GM21381 (cell line): ENCODE measurements around the gene TMEM131.
"Not testable (repeated sequence)": the region's sequence is repeated elsewhere in the genome, so short reads cannot be mapped to it uniquely, and the experiment has no call there.

ENCODE experiments used
- ATAC-seq: cut with Tn5 transposase; IDR thresholded peaks from one replicate; pipeline ENCODE4 v1.9.1; 2021; ENCODE audit warnings: mild to moderate bottlenecking, moderate library complexity; ENCODE audit not compliant: unreplicated experiment

TMEM131 gene

GRCh38 chr2:97914691-97915213, 81.0 kb downstream of the TMEM131 start:
- ATAC-seq: no peak

GRCh38 chr2:97913846-97914245, 81.9 kb downstream of the TMEM131 start:
- ATAC-seq: no peak

GRCh38 chr2:97911922-97912575, 83.7 kb downstream of the TMEM131 start:
- ATAC-seq: no peak

DNA sequence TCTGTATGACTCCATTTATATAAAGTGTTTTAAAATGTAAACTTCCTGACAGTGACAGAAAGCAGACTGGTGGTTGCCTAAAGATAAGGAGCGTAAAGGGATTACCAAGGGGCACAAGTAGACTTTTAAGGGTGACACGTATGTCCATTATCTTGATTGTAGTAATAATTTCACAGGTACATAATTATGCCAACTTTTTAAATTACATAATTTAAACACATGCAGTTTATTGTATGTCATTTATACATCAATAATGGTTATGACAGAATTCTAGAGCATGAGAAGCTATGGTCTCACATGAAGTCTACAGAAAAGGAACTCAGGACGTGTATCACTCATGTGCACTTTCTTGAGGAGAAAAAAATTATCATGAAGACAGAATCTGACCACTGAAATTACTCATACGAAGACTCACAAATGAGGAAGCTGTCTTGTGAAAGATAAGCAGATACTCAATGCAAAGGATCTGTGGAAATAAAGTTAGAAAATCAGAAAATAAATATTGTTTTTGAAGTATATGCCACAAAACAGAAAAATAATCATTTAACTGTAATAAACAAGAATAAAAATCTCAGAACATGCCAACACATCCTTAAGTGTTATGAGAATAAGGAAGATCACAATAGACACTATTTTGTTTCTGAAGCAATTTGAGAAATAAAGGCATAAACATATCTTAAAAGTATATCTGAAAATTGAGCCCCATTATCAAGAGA, 84.4 kb downstream of the TMEM131 start:
- peak; percentile 51 for ATAC-seq

GRCh38 chr2:97910403-97911205, 85.1 kb downstream of the TMEM131 start:
- no peak for ATAC-seq

DNA sequence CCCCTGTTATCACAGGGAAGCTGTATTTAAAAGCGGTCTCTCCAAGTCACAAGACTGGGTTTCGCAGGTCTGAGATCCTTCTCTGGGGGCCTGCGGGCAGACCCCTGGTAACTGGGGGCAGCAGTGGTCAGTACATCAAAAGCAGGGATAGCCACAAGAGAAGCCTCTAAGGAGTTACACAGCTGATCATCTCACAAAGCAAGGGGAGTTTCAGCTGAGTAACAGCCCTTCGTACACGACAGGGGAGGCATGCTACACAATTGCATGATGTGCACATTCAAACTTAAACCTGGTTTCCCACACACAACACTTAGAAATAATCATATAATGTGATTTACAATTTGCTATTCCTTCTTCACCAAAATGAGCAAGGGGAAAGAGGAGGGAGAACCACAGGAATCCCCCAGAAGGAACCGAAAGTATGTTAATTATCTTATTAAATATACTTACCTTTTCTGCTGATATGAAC, 87.5 kb downstream of the TMEM131 start:
- peak; percentile 34 for ATAC-seq

- ATAC-seq: no peak
Observed at GRCh38 chr2:97907369-97908100, 88.2 kb downstream of the TMEM131 start.

DNA sequence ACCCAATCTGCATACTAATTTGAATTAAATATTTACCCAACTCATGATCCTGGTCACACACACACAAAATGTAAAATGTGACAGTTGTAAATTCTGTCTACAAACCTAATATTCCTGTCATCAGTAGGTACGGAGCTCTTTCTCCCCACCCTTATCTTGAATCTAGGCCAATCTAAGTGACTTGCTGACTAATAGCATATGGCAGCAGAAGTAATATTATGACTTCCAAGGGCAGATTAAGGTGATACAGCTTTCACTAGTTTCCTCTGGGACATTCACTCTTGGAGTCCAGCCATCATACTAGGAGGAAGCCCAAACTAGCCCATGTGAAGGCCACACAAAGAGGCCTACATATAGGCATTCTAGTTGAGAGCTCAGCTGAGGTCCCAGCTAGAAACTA, 89.4 kb downstream of the TMEM131 start:
- ATAC-seq: no peak

DNA sequence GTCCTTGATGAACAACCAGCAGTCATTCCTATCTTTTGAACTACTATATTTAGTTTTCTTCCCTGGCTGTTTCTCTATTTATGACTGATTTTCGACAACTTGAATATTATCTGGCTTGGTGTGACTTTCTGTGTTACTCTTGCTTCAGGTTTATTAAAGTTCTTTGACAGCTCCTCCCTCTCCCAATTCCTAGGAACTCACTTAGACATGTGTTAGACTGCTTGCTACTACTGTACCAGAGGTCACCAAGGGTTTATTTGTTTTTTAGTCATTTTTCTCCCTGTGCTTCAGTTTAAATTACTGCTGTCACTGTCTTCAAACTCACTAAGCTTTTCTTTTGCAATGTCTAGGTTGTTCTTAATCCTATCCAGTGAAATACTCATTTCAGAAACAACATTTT, 90.5 kb downstream of the TMEM131 start:
- ATAC-seq: no peak

DNA sequence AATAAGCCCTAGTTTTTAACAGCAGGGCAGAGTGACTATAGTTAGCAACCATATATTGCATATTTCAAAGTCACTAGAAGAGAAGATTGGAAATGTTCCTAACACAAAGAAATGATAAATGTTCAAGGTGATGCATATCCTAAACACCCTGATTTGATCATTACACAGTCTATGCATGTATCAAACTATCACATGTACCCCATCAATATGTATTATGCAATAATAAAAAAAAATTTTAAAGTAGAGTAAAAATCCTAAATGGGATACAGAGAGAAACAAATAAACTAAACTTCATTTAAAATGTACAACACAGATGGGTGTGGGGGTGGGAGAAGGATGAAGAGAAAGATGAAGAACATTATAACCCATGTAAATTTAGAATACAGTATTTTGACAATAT, 93.9 kb downstream of the TMEM131 start:
- no peak for ATAC-seq

GRCh38 chr2:97900806-97901205, 94.9 kb downstream of the TMEM131 start:
- ATAC-seq: no peak

DNA sequence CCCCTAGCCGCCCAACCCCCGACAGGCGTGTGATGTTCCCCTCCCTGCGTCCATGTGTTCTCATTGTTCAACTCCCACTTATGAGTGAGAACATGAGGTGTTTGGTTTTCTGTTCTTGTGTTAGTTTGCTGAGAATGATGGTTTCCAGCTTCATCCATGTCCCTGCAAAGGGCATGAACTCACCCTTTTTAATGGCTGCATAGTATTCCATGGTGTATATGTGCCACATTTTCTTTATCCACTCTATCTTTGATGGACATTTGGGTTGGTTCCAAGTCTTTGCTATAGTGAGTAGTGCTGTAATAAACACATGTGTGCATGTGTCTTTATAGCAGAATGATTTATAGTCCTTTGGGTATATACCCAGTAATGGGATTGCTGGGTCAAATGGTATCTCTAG, 102.7 kb downstream of the TMEM131 start:
- not testable (repeated sequence) for ATAC-seq

- ATAC-seq: no peak
Observed at GRCh38 chr2:97891611-97892010, 104.1 kb downstream of the TMEM131 start.

- ATAC-seq: no peak
Observed at GRCh38 chr2:97889156-97889555, 106.6 kb downstream of the TMEM131 start.

DNA sequence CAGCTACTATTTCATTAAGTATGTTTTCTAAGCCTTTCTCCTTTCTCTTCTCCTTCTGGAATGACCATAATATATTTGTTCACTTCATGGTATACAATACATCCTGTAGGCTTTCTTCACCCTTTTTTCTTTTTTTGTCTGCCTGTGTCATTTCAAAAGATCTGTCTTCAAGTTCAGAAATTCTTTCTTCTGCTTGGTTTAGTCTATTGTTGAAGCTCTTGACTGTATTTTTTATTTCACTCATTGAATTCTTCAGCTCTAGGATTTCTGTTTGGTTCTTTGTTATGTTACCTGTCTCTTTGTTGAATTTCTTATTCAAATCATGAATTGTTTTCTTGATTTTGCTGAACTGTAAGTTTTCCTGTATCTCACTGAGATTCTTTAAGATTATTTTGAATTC, 109.9 kb downstream of the TMEM131 start:
- ATAC-seq: no peak

DNA sequence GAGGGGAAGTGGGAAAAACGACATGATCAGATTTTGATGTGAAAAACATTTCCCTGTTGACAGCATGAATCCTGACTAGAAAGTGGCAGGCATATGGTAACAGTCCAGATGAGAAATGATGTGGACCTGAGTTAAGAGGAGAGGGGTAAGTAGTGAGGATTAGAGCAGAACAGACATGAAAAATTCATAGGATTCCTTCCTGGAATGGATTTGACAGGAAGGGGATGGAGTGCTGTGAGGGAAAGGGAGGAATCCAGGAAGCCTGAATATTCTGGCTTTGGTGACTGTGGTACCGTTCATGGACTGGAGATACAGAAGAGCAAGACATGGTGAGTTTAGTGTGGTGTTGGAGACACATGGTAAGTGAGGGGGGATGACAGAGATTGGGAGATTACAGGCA, 115.4 kb downstream of the TMEM131 start:
- ATAC-seq: no peak

DNA sequence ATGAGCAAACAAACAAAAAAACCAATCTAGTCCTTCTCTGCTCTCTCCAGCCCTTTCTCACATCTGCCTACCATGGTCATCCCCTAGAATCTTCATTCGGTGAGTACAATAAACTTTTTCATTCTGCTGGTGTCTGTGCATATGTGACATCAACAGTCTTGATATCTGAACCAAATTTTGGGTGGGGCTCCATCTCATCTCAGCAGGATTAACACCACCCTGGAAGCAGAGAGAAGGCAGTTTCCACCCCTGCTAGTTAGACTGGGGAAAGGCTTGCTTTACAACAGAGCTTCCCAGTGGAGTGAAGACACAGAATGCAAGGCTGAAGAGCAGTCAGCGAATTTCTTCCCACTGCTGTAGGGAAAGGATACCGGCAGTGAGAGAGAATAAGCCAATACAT, 116.9 kb downstream of the TMEM131 start:
- ATAC-seq: no peak

DNA sequence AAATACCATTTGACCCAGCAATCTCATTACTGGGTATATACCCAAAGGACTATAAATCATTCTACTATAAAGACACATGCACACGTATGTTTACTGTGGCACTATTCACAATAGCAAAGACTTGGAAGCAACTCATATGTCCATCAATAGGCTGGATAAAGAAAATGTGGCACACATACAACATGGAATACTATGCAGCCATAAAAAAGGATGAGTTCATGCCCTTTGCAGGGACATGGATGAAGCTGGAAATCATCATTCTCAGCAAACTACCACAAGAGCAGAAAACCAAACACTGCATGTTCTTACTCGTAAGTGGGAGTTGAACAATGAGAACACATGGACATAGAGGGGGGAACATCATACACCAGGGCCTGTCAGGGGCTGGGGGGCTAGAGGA, 117.4 kb downstream of the TMEM131 start:
- ATAC-seq: not testable (repeated sequence)

DNA sequence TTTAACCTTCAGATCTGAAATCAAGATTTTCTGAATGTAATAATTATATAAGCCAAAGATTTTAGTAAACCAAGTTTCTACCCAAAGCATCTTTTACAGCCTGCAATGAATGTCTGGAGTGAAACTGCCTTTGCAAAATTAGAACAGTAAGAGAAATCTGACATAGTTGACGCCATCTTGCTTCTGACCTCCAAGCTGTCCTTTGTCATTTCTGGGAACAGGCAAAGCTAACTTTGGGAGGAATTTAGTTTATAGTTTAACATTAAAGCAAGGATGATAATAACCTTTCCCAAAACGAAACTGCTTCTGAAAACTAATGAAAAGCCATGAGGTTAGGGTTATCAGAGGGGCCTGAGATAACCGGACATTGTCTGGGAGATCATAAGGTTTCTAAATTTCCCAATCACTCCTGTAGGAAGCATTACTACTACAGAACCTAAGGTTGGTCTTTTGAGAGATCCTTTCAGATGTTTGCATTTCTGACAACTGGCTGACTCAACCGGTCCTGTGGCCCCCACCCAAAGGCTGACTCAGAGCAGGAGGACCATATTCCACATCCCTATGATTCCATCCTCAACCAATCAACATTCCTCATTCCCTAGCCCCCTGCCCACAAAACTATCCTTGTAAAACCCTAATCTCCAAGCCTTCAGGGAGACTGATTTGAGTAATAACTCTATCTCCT, 124.5 kb downstream of the TMEM131 start:
- no peak for ATAC-seq

- peak; percentile 99 for ATAC-seq
Observed at GRCh38 chr2:97870396-97870843, 125.3 kb downstream of the TMEM131 start.
